MG63 (cell line): Measurements from ENCODE around the gene COQ6. TPM values are rescaled to one million over a fixed set of nuclear protein-coding genes. Genes with fewer than 3 reads are reported as not detected.
A peak's percentile ranks its signal among the peaks of the same experiment; 100 is the strongest.
"Not testable (repeated sequence)": the region's sequence is repeated elsewhere in the genome, so short reads cannot be mapped to it uniquely, and the experiment has no call there.

Experiments used
- DNase-seq: peaks from one replicate; pipeline ENCODE4 v3.0.0-alpha.2; 2020
- H3K27me3 ChIP-seq: fragments of 250-450 bp; sonication (Bioruptor Pico); 2 replicates; pipeline ENCODE4 v1.5.1; 2020; ENCODE audit warnings: mild to moderate bottlenecking, moderate library complexity
- H3K36me3 ChIP-seq: fragments of 250-450 bp; sonication (Bioruptor Pico); 2 replicates; pipeline ENCODE4 v1.5.1; 2020; ENCODE audit warnings: mild to moderate bottlenecking, moderate library complexity
- H3K4me3 ChIP-seq: fragments of 250-450 bp; sonication (Bioruptor Pico); 2 replicates; pipeline ENCODE4 v1.5.1; 2020; ENCODE audit warnings: mild to moderate bottlenecking, moderate library complexity
- H3K9me3 ChIP-seq: fragments of 250-450 bp; sonication (Bioruptor Pico); 2 replicates; pipeline ENCODE4 v1.5.1; 2020; ENCODE audit warnings: mild to moderate bottlenecking, moderate library complexity
- total RNA-seq: library from RNA; depleted of rRNA; stranded (reverse); fragments of >200 nt; shearing (Covaris generic); gene quantifications from 2 replicates; pipeline ENCODE4 v1.2.3, GENCODE V29; 2014; ENCODE audit warnings: low replicate concordance; rRNA removed

COQ6 gene
- 63.1 and 68.3 TPM in 2 replicates for total RNA-seq

DNA sequence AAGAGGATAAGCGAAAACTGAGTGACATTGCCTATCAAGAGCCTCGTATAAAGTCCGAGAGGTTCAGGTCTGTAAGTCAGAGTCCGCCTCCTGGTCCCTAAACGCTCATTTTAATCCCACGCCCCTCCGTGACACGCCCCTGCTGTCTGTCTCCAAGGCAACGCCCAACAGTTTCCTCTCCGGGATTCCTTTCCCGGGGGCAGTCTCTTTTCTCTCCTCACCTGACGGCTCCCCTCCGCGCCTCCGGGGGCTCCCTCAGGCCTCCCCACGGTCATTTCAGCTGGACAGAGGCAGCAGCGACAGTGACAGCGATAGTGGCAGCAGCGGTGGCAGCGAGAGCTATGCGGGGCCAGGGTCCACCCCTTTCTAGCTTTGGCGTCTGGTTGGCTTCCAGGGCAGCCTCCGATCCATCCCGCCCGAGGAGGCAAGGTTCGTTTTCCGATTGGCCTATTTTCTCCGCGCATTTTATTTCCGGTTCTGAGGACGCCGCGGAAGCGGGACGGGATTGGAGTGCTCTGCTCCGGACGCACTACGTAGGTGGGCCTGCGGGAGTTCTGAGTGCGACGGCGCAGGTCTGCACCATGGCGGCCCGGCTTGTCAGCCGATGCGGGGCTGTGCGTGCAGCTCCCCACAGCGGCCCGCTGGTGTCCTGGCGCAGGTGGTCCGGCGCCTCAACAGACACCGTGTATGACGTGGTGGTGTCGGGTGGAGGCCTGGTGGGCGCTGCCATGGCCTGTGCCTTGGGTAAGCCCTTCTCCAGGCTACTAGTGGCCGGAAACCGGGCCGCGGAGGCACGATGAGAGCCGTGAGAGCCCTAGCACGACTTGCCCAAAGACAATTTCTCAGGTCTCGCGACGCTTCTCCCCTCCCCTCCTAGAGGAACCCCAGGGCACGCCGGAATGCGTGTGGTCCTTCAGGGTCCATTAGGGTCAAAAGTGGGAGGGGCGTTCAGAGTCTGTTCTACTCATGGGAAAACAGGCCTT is at the start of gene COQ6, which contains the start of gene FAM161B:
COQ6 (plus strand) TSS at position 551 of the 983 bp plus-strand sequence; CDS start at position 582, 31 bp downstream.
FAM161B (minus strand) TSS at position 343 of the 983 bp plus-strand sequence; CDS start at position 275, 68 bp downstream.
- H3K9me3 ChIP-seq: no peaks in the 10 kb centered on the region
- no peaks in the 10 kb centered on the region for H3K27me3 ChIP-seq
- 0 out of 2 replicates have a peak, but pooled peaks cover 3% of the 10 kb centered on the region for H3K36me3 ChIP-seq
- DNase-seq: peak; percentile 91
- H3K4me3 ChIP-seq: peak within 1 kb of the TSS; percentile 99

DNA sequence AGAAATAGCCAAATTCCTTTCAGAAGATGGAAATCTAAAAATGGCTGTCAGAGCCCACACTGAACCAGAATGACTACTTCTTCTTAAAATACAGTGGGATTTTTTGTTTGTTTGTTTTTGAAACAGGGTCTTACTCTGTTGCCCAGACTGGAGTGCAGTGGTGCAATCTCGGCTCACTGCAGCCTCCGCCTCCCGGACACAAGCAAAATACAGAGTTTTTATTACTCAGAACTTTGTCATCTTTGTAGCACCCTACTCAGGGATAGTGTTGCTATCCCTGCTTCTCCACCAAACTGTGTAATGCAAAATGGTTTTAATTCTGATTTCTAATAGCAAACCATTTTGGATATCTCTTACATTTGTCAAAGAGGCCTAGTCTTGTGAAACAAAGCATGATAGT is 47.1 kb upstream of the COQ6 start:
- DNase-seq: no peak
- H3K27me3 ChIP-seq: no peaks in the 10 kb centered on the region
- no peak overlapping the region for H3K4me3 ChIP-seq
- no peaks in the 10 kb centered on the region for H3K9me3 ChIP-seq
- H3K36me3 ChIP-seq: peaks cover 36% of the 10 kb centered on the region

DNA sequence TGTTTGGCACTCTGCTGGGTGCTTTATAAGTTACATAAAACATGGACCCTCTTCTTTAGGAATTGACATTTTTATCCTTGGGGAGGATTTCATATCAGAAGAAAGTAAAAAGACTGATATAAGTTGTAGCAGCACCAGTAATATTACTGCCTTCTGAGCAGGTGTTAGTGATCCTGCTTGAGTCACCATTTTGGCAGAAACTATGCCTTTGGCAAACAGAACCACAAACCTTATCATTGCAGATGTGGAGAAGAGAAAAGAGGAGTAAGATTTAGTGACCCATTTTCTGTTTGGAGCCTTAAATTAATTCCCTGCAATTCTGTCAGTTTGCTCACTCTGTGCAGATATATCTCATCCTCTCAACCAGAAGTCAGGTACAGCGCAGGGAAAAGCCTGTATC is 40.4 kb upstream of the COQ6 start:
- DNase-seq: no peak
- peaks cover 51% of the 10 kb centered on the region for H3K36me3 ChIP-seq

DNA sequence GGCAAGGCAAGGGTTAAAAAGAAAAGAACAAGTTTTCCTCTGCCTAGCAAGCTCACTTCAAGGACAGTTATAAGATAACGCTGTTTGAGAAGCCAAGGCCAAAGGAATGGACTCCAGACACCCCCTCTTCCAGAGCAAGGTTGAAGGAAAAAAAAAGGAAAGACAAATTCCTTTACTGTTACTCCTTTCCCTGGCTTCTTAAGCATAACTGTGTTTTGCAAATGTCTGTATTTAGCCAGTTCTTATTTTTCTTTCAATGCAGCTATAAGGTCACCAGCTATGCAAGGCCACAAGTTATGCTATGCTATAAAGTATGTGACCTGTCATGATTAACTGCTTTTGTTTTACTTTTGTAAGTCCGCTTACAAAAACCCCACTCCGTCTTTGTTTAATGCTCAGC is 36.8 kb upstream of the COQ6 start:
- Histone ChIP-seq H3K27me3 (no peaks in the 10 kb centered on the region), H3K9me3 (no peaks in the 10 kb centered on the region), H3K4me3 (no peak overlapping the region), H3K36me3 (peaks cover 40% of the 10 kb centered on the region)
- DNase-seq: no peak

More for the DNA sequence above, 40.4 kb upstream of the COQ6 start:
- Histone ChIP-seq H3K9me3 (no peaks in the 10 kb centered on the region), H3K27me3 (no peaks in the 10 kb centered on the region), H3K4me3 (no peak overlapping the region)

DNA sequence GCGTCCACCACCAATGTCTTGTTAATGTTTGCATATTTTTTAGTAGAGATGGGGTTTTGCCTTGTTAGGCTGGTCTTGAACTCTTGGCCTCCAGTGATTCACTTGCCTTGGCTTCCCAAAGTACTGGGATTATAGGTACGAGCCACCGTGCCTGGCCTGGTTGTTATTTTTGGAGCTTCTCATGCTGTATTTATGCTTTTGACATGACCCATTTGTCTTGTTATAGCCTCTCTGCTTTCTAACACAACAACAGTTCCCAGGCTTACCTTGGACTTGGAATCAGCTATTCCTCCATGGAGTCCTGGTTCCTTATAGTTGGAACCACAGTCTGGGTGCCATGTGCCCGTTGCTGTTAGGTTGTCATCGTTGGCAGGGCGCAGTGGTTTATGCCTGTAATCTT is 33.8 kb upstream of the COQ6 start:
- DNase-seq: peak; percentile 6
- H3K36me3 ChIP-seq: peaks cover 31% of the 10 kb centered on the region
- no peak overlapping the region for H3K4me3 ChIP-seq
- no peaks in the 10 kb centered on the region for H3K9me3 ChIP-seq
- H3K27me3 ChIP-seq: no peaks in the 10 kb centered on the region

DNA sequence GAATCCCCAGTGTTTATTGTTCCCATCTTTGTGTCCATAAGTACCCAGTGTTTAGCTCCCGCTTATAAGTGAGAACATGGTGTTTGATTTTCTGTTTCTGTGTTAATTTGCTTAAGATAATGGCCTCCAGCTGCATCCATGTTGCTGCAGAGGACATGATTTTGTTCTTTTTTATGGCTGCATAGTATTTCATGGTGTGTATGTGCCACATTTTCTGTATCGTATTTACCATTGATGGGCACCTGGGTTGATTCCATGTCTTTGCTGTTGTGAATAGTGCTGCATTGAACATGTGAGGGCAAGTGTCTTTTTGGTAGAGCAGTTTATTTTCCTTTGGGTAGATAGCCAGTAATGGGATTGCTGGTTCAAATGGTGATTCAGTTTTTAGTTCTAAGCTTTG is 30.6 kb upstream of the COQ6 start:
- not testable (repeated sequence) for H3K4me3 ChIP-seq, DNase-seq, H3K27me3 ChIP-seq, H3K9me3 ChIP-seq
- peaks cover 37% of the 10 kb centered on the region for H3K36me3 ChIP-seq

DNA sequence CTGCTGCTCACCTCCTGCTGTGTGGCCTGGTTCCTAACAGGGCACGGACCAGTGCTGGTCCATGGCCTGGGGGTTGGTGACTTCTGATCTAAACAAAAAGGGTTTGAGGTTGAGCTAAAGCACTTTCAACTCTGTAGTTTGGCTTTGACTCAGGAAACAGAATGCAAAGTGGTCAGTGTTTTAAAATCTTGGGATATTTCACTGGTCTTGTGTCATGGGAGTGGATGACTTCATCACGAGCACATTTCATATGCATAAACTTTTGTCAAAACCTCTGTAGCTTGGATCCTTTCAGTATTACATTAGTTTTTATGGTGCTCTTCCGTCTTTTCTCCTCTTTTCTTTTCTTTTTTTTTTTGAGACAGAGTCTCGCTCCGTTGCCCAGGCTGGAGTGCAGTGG is 25.8 kb upstream of the COQ6 start:
- no peak for DNase-seq
- Histone ChIP-seq H3K4me3 (no peak overlapping the region), H3K36me3 (peaks cover 32% of the 10 kb centered on the region)

DNA sequence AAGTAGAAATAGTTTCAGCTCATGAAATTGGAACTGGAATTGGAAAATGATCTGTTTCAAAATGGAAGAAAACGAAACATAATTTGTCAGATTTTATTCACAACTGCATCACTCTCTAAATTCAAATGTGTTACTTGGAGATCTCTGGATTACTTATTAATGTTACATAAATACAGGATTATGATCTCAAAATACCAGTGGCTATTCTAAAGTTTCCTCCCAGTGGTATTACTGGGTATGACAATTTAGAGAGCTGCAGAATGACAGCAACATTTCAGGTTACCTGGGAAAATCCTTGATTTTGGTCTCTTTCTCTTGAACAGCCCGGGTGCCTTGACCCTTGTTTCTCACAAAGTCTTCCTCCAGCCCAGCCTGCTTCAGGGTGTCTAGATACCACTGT is 14.4 kb upstream of the COQ6 start:
- Histone ChIP-seq H3K9me3 (no peaks in the 10 kb centered on the region), H3K36me3 (peaks cover 22% of the 10 kb centered on the region), H3K4me3 (no peak overlapping the region), H3K27me3 (no peaks in the 10 kb centered on the region)
- no peak for DNase-seq

More for the DNA sequence above, 25.8 kb upstream of the COQ6 start:
- H3K27me3 ChIP-seq: no peaks in the 10 kb centered on the region
- no peaks in the 10 kb centered on the region for H3K9me3 ChIP-seq

DNA sequence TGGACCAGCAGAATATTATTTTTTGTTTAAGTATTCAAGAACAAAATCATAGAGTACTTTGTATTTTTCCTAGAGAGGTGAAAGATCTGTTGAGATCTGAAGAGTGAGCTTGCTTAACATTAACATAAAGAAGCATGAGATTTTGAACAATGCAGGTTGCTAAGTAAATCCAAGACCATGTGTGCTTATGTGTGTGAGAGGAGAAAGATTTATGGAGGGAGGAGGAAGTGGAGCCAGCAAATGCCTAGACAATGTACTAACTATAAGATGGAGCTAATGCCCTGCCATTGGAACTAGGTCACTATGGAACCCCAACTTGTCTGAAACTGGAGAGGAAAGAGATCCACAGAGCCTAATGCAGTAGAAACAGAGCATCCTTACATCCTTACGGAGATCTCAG is 13.6 kb upstream of the COQ6 start:
- no peak for DNase-seq
- Histone ChIP-seq H3K27me3 (no peaks in the 10 kb centered on the region), H3K9me3 (no peaks in the 10 kb centered on the region), H3K36me3 (peaks cover 20% of the 10 kb centered on the region), H3K4me3 (no peak overlapping the region)

DNA sequence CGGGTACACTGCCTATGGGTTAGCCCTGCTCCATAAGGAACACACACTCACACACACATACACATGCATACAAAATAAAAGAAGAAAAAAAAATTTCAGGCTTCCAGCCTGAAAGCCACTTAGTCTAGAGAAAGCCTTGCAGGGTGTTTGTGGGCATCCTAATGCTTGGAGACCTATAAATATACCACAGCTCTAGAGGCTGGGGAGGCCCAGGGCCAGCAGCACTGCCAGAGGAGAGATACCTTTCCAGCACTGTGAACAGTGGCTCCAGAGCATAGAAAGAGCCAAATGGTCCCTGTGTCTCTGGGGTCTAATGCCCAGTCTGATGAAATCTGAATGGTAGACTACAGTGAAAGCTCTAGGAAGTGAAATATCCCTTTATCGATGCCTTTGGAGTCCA is 13.1 kb upstream of the COQ6 start:
- no peaks in the 10 kb centered on the region for H3K27me3 ChIP-seq
- H3K36me3 ChIP-seq: peaks cover 17% of the 10 kb centered on the region
- no peak for DNase-seq
- H3K9me3 ChIP-seq: no peaks in the 10 kb centered on the region
- H3K4me3 ChIP-seq: no peak overlapping the region

DNA sequence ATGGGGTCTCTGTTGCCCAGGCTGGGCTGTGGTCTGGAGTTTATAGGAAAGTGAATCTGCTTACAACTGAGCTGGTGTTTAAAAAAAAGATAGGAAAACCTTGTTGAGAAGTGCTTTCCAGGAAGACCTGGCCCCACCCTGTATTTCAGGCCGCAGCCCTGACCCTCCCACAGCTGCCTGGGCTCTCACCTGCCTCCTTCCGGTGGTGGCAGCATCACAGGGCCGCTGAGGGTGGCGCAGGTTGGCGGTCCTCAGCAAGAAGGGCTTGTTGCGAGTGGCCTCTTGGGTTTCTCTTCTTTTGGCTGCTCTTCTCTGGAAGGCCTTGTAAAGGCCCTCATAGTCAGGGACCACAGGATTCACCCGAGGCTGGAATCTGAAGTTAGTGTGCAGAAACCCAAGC is 7.9 kb upstream of the COQ6 start:
- H3K9me3 ChIP-seq: no peaks in the 10 kb centered on the region
- no peak for DNase-seq

DNA sequence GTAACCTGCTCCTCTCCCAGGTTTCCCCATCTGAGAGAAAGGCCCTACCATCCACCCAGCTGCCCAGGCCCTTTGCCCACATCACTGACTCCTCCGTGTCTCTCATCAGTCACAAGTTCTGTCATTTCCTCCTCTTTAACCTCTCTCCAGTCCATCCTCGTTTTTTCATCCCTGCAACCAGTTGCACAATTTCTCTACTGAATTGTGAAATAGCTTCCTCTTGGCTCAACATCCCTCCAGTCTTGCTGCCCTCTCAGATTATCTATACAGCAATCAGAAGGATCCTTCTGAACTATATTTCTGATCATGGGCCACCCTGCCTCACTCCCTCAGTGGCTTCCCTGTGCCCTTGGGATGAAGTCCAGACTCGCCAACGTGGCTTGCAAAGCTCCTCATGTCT is 7.0 kb upstream of the COQ6 start:
- Histone ChIP-seq H3K4me3 (no peak overlapping the region), H3K36me3 (no peaks in the 10 kb centered on the region), H3K27me3 (no peaks in the 10 kb centered on the region), H3K9me3 (no peaks in the 10 kb centered on the region)
- peak; percentile 13 for DNase-seq

More for the DNA sequence above, 7.9 kb upstream of the COQ6 start:
- Histone ChIP-seq H3K4me3 (no peak overlapping the region), H3K27me3 (no peaks in the 10 kb centered on the region), H3K36me3 (0 out of 2 replicates have a peak, but pooled peaks cover 3% of the 10 kb centered on the region)

DNA sequence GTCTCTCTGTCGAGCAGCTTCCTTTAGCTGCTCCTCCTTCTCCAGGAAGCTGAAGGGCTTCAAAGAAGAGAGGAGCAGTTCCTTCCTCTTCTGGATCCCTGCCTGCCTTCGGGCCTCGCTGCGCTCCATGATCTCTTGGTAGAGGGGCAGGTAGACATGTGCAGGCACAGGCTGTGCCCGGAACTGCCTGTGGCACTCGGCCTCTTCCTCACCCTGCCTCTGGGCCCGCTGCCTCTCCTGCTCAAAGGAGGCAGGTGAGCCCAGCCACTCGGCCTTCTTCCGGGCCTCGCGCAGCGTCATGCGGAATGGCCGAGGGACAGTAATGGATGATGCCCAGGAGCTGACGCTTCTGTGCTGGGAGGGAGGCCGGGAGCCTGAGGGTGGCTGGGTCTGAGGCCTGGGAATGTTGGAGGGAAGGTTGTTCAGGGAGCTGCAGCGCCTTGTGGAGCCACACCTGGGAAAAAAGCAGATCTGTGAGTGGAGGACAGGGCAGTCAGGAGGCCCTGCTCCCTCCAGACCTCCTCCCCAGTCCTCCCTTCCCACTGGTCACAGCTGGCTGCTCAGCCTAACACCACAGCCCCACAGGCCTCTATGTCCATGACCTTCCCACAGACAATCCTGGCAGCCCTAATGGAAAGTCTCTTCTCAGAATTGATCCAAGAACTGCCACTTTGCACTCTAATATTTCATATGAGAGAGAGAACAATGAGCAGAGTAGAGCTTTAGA is 5.5 kb upstream of the COQ6 start:
- H3K36me3 ChIP-seq: no peaks in the 10 kb centered on the region

DNA sequence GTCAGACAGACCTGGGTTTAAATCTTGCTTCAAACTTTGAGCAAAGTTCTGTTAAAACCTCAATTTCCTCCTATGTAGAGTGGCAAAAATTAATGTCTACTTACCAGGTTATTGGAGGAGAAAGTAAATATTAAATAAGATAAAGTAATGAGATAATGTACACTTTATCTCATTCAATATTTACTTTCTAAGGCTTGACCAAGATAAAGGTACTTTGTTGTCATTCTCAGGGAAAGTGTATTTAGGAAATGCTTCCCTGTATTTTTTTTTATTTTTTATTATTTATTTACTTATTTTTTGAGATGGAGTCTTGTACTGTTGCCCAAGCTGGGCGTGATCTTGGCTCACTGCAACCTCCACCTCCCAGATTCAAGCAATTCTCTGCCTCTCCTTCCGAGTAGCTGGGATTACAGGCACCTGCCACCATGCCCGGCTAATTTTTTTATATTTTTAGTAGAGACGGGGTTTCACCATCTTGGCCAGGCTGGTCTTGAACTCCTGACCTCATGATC is 4.9 kb upstream of the COQ6 start:
- Histone ChIP-seq H3K27me3 (no peaks in the 10 kb centered on the region), H3K4me3 (no peak overlapping the region), H3K36me3 (no peaks in the 10 kb centered on the region), H3K9me3 (no peaks in the 10 kb centered on the region)
- no peak for DNase-seq

More for the DNA sequence above, 5.5 kb upstream of the COQ6 start:
- DNase-seq: no peak
- H3K4me3 ChIP-seq: no peak overlapping the region
- H3K27me3 ChIP-seq: no peaks in the 10 kb centered on the region
- H3K9me3 ChIP-seq: no peaks in the 10 kb centered on the region

DNA sequence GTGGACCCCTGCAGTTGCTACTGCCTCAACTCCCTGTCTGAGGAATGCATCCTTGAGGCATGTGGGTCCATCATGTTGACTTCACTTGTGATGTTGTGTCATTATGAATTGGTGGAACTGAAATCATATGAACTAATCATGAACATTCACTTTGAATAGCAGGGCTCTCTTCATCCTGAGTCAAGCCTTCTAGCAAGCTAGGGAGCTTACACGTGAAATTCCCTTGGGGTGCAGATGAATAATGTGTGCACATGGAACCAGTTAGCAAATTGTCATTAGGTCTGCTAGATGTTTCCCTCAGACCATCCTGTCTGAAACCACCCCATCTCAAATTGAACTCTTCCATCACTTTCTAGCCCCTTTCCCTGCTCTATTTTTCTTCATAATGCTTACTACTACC is 3.6 kb downstream of the COQ6 start:
- no peaks in the 10 kb centered on the region for H3K27me3 ChIP-seq
- H3K4me3 ChIP-seq: no peak overlapping the region
- DNase-seq: no peak
- H3K36me3 ChIP-seq: 0 out of 2 replicates have a peak, but pooled peaks cover 3% of the 10 kb centered on the region
- no peaks in the 10 kb centered on the region for H3K9me3 ChIP-seq

DNA sequence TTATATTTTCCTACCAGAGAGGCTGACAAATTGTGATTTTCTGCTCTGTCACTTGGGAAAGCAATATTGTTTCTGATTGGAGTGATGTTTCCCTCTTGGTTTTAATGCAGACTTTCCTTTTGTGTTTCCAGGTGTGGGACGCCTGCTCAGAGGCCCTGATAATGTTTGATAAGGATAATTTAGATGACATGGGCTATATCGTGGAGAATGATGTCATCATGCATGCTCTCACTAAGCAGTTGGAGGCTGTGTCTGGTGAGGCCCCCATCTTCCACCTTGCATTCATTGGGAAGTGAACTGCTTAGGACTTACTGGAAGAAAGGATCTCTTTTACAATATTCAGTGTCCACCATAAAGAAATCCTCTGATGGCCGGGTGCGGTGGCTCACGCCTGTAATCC is 5.6 kb downstream of the COQ6 start:
- peaks cover 3% of the 10 kb centered on the region; the same call in 1 of the 2 replicates for H3K36me3 ChIP-seq
- no peak for DNase-seq
- H3K4me3 ChIP-seq: no peak overlapping the region
- H3K9me3 ChIP-seq: no peaks in the 10 kb centered on the region
- no peaks in the 10 kb centered on the region for H3K27me3 ChIP-seq

DNA sequence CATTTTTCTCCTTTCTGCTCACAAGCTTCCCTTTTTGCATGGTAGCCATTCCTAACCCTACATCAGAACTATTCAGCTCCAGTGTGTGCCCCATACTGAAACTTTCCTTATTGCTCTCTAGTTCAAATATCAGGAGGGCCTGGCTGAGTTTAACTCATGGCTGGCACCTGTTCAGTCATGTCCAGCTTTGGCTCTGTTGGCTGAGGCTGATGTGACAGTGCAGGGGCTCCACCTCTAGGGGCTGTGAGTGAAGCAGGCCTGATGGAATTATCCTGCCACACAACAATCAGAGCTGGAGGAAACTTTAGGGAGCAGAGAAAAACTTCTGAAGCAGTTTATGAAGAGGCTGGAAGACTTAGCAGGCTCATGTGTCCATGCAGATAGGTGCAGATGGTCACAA is 8.5 kb downstream of the COQ6 start:
- Histone ChIP-seq H3K4me3 (no peak overlapping the region), H3K9me3 (no peaks in the 10 kb centered on the region), H3K27me3 (no peaks in the 10 kb centered on the region), H3K36me3 (peaks cover 2% of the 10 kb centered on the region)
- DNase-seq: no peak
